Measurements from ENCODE around the gene PTGR3. TPM values are rescaled to one million over a fixed set of nuclear protein-coding genes. Genes with fewer than 3 reads are reported as not detected.

Gene PTGR3
- total RNA-seq, 1 experiment from 2014 or later: 1.6 TPM

- no peak for DNase-seq
- H3K4me1 ChIP-seq (ENCODE audit: insufficient read depth, low read length): no peaks in the 10 kb centered on the region
Measured at GRCh38 chr18:75173738-75174137, 35.2 kb downstream of the PTGR3 start.

More at GRCh38 chr18:75173738-75174137, 35.2 kb downstream of the PTGR3 start:
- Histone ChIP-seq H3K9me3 (ENCODE audit: control insufficient read depth, low read depth, low read length) (no peaks in the 10 kb centered on the region), H3K23me2 (ENCODE audit: insufficient read length, low read depth, low read length, poor library complexity, severe bottlenecking) (no peaks in the 10 kb centered on the region), H3T11ph (ENCODE audit: low read length) (no peak overlapping the region), H3K4me2 (ENCODE audit: insufficient read depth, insufficient read length, low read length) (no peak overlapping the region), H3K79me1 (ENCODE audit: insufficient read depth, low read depth, low read length, poor library complexity, severe bottlenecking) (no peaks in the 10 kb centered on the region), H2BK15ac (ENCODE audit: low read depth, low read length) (no peak overlapping the region), H4K91ac (ENCODE audit: insufficient read length, low read depth, low read length) (no peak overlapping the region), H4K20me1 (ENCODE audit: control insufficient read depth, insufficient read depth, insufficient read length) (no peaks in the 10 kb centered on the region), H4K8ac (replicated peaks; ENCODE audit: insufficient read length, low read depth, low read length) (no peak overlapping the region), H2AK5ac (ENCODE audit: insufficient read length, low read length) (no peak overlapping the region), H2BK20ac (ENCODE audit: low read depth, low read length, poor library complexity, severe bottlenecking) (no peak overlapping the region), H3K18ac (ENCODE audit: insufficient read length, low read depth, low read length) (no peak overlapping the region), H2AFZ (ENCODE audit: low read length) (no peak overlapping the region), H3K56ac (ENCODE audit: insufficient read length, low read depth, low read length) (no peak overlapping the region), H3K23ac (ENCODE audit: insufficient read length, low read depth, low read length) (no peak overlapping the region), H3K9ac (ENCODE audit: extremely low read depth, insufficient read length, low read length) (no peak overlapping the region), H3K79me2 (ENCODE audit: insufficient read depth, low read length) (no peaks in the 10 kb centered on the region), H4K5ac (ENCODE audit: insufficient read length, low read depth, low read length) (no peak overlapping the region), H3K14ac (ENCODE audit: insufficient read depth, low read length) (no peak overlapping the region), H2BK12ac (ENCODE audit: insufficient read length, low read depth, low read length) (no peak overlapping the region), H2BK120ac (ENCODE audit: low read depth, low read length, poor library complexity, severe bottlenecking) (no peak overlapping the region), H3K27me3 (ENCODE audit: insufficient read depth, low read length) (no peaks in the 10 kb centered on the region), H3K4ac (ENCODE audit: low read depth, low read length) (no peak overlapping the region), H2BK5ac (ENCODE audit: insufficient read length, low read length) (no peak overlapping the region), H3K27ac (ENCODE audit: insufficient read length, low read depth, low read length) (no peak overlapping the region)
- Mint-ChIP-seq H3K27ac (no peak overlapping the region), H3K4me1 (peaks cover 11 to 13% of the 10 kb centered on the region in 2 experiments), H3K9me3 (no peaks in the 10 kb centered on the region), H3K36me3 (ENCODE audit: insufficient read depth in 1 of 3, low read depth in 3 of 3) (no peaks in the 10 kb centered on the region), H3K27me3 (ENCODE audit: low read depth) (no peaks in the 10 kb centered on the region; the same call in 1 of the 2 replicates), H3K4me3 (no peak overlapping the region)
- no peak for TF ChIP-seq CTCF (conservative IDR thresholded peaks at IDR 0.05)
- no CpG with 5 or more reads among the region's 4 CpGs for WGBS (ENCODE audit: extremely low coverage, insufficient read length, low lambda C conversion rate)
